ENCODE data around the gene TOMM34. TPM values are rescaled to one million over a fixed set of nuclear protein-coding genes. Genes with fewer than 3 reads are reported as not detected.

TOMM34 gene
- polyA plus RNA-seq, 2 of the 4 experiments (the other 2 are of a cell fraction) = 23.4 to 30.8 TPM

DNA sequence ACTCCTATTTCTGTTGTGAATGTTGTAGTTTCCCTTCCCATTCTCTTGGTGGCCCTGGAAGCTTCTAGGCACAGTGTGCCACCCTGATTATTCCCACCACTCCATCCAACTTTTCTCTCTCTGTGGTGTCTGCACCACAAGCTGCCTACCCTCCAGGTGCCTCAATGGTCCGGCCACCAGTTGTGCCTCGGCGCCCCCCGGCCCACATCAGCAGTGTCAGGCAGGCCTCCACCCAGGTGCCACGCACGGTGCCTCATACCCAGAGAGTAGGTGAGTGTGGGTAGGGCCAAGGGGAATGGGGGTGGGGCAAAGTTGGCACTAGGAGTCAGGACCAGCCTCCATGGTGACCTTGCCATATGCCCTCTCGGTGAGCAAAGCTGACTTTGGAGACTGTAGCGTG is 27.3 kb downstream of the TOMM34 start:
- ATAC-seq (no peak), DNase-seq (ENCODE audit: low read depth in 1 of 2, low spot score in 1 of 2) (no peak), FAIRE-seq (no peak)
- WGBS (ENCODE audit: missing lambda C conversion rate) = 98% methylated on average over 3 of the region's 8 CpGs
- Histone ChIP-seq H3K4me3 (no peak overlapping the region), H3K9me3 (no peaks in the 10 kb centered on the region), H3K4me2 (no peak overlapping the region), H3K27ac (no peak overlapping the region), H3K4me1 (no peaks in the 10 kb centered on the region)
- TF ChIP-seq, protein P1, sequence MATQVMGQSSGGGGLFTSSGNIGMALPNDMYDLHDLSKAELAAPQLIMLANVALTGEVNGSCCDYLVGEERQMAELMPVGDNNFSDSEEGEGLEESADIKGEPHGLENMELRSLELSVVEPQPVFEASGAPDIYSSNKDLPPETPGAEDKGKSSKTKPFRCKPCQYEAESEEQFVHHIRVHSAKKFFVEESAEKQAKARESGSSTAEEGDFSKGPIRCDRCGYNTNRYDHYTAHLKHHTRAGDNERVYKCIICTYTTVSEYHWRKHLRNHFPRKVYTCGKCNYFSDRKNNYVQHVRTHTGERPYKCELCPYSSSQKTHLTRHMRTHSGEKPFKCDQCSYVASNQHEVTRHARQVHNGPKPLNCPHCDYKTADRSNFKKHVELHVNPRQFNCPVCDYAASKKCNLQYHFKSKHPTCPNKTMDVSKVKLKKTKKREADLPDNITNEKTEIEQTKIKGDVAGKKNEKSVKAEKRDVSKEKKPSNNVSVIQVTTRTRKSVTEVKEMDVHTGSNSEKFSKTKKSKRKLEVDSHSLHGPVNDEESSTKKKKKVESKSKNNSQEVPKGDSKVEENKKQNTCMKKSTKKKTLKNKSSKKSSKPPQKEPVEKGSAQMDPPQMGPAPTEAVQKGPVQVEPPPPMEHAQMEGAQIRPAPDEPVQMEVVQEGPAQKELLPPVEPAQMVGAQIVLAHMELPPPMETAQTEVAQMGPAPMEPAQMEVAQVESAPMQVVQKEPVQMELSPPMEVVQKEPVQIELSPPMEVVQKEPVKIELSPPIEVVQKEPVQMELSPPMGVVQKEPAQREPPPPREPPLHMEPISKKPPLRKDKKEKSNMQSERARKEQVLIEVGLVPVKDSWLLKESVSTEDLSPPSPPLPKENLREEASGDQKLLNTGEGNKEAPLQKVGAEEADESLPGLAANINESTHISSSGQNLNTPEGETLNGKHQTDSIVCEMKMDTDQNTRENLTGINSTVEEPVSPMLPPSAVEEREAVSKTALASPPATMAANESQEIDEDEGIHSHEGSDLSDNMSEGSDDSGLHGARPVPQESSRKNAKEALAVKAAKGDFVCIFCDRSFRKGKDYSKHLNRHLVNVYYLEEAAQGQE (IDR thresholded peaks at IDR 0.05) = no peak
- TF ChIP-seq SREBF2 (IDR thresholded peaks at IDR 0.05) (no peak), PHF8 (IDR thresholded peaks at IDR 0.05; ENCODE audit: borderline replicate concordance, low read depth) (no peak), FOXS1 (CRISPR knock-in tag; IDR thresholded peaks at IDR 0.05) (no peak), EP300 (IDR thresholded peaks at IDR 0.05) (no peak), EHF (CRISPR knock-in tag; IDR thresholded peaks at IDR 0.05) (no peak), ZFP36 (IDR thresholded peaks at IDR 0.05; ENCODE audit: borderline replicate concordance, partially characterized antibody) (no peak), HDAC2 (IDR thresholded peaks at IDR 0.05) (no peak)
- TF ChIP-seq, protein P2, sequence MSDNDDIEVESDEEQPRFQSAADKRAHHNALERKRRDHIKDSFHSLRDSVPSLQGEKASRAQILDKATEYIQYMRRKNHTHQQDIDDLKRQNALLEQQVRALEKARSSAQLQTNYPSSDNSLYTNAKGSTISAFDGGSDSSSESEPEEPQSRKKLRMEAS (IDR thresholded peaks at IDR 0.05) = no peak
- ChIA-PET POLR2A (no interaction called here), CTCF (interaction anchor here (0.6 to 1.3 kb wide), 5 partner anchors 9 to 323 kb away, joined by 3 to 4 read pairs (median 3); no protein-coding TSS in a partner anchor)

DNA sequence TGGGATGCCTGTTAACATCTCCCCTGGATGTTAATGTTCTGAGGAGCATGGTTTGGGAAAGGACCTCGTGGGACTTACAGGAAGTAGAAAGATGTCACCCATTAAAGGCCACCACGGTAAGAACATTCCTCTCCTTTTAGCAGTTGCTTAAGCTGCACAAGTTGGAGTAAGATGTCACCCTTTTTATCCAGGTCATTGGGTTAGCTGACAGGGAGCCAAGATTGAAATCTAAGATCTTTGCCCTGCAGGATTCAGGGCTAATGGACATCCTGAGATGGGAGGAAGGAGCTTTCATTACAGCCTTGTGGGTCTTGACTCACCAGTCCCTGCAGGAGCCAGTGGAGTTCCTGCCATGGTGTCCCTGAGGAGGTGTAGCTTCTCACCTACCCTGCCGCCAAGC is 28.3 kb downstream of the TOMM34 start:
- Histone ChIP-seq H3K9me3 (no peaks in the 10 kb centered on the region), H3K4me3 (no peak overlapping the region), H3K4me2 (no peak overlapping the region), H3K27ac (no peak overlapping the region), H3K4me1 (no peaks in the 10 kb centered on the region)
- ChIA-PET CTCF (interaction anchor here (1.1 to 1.3 kb wide), 3 partner anchors 9 to 181 kb away, joined by 3 to 4 read pairs (median 3); no protein-coding TSS in a partner anchor), POLR2A (interaction anchor here (1.3 kb wide), 1 partner anchor 9 kb away, joined by 3 read pairs; no protein-coding TSS in a partner anchor)
- DNase-seq (ENCODE audit: low read depth in 1 of 2, low spot score in 1 of 2) = no peak
- TF ChIP-seq FOXS1 (CRISPR knock-in tag; IDR thresholded peaks at IDR 0.05) (no peak), RNF2 (IDR thresholded peaks at IDR 0.05; ENCODE audit: borderline replicate concordance, low read depth) (no peak), GATA3 (IDR thresholded peaks at IDR 0.05; ENCODE audit: borderline replicate concordance) (no peak), HOXA7 (CRISPR knock-in tag; IDR thresholded peaks at IDR 0.05) (no peak), CBX2 (IDR thresholded peaks at IDR 0.05; ENCODE audit: borderline replicate concordance, low read depth) (no peak), SMC3 (IDR thresholded peaks at IDR 0.05) (no peak)
- TF ChIP-seq, protein P3, sequence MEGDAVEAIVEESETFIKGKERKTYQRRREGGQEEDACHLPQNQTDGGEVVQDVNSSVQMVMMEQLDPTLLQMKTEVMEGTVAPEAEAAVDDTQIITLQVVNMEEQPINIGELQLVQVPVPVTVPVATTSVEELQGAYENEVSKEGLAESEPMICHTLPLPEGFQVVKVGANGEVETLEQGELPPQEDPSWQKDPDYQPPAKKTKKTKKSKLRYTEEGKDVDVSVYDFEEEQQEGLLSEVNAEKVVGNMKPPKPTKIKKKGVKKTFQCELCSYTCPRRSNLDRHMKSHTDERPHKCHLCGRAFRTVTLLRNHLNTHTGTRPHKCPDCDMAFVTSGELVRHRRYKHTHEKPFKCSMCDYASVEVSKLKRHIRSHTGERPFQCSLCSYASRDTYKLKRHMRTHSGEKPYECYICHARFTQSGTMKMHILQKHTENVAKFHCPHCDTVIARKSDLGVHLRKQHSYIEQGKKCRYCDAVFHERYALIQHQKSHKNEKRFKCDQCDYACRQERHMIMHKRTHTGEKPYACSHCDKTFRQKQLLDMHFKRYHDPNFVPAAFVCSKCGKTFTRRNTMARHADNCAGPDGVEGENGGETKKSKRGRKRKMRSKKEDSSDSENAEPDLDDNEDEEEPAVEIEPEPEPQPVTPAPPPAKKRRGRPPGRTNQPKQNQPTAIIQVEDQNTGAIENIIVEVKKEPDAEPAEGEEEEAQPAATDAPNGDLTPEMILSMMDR (IDR thresholded peaks at IDR 0.05) = no peak
- ATAC-seq = no peak
- no peak for FAIRE-seq
- 75% methylated on average over 3 of the region's 3 CpGs for WGBS (ENCODE audit: missing lambda C conversion rate)

DNA sequence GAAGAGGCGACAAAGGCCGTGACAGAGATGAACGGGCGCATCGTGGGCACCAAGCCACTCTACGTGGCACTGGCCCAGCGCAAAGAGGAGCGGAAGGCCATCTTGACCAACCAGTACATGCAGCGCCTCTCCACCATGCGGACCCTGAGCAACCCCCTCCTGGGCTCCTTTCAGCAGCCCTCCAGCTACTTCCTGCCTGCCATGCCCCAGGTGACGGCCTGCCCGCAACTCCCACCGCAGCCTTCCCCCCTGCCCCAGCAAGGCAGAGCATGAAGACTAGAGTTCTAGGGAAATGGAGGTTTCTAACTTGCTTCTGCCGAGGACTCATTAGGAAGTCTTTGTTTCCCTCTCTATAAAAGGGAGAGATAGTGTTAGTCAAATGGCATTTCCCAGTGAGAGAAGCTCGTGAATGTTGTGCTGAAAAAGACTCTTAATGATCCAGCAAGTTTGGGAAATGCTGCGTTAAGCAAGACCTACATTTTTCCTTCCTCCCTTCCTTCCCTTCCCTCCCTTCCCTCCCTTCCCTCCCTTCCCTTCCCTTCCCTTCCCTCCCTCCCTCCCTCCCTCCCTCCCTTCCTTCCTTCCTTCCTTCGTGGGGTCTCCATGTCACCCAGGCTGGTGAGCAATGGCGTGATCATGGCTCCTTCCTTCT is 29.6 kb downstream of the TOMM34 start:
- no peak for DNase-seq (ENCODE audit: low read depth in 1 of 2, low spot score in 1 of 2)
- ChIA-PET POLR2A (interaction anchor here (1.3 kb wide), 1 partner anchor 10 kb away, joined by 3 read pairs; no protein-coding TSS in a partner anchor), CTCF (interaction anchor here (1.5 kb wide), 1 partner anchor 10 kb away, joined by 4 read pairs; no protein-coding TSS in a partner anchor)
- 94% methylated on average over 18 of the region's 18 CpGs for WGBS (ENCODE audit: missing lambda C conversion rate)
- H3K9me3 ChIP-seq = no peaks in the 10 kb centered on the region
- ATAC-seq = no peak
- no peak for FAIRE-seq
- H3K4me1 ChIP-seq = no peaks in the 10 kb centered on the region
- no peak overlapping the region for H3K4me3 ChIP-seq
- H3K27ac ChIP-seq = no peak overlapping the region
- no peak overlapping the region for H3K4me2 ChIP-seq
- TF ChIP-seq FOXS1 (CRISPR knock-in tag; IDR thresholded peaks at IDR 0.05) (no peak), ZSCAN20 (CRISPR knock-in tag; IDR thresholded peaks at IDR 0.05) (no peak), CHD4 (IDR thresholded peaks at IDR 0.05; ENCODE audit: borderline replicate concordance) (no peak), KDM1A (IDR thresholded peaks at IDR 0.05; ENCODE audit: low read depth) (no peak), POLR2A (IDR thresholded peaks at IDR 0.05; ENCODE audit: low read length) (no peak), NFE2L2 (conservative IDR thresholded peaks at IDR 0.05; ENCODE audit: low read length) (no peak), NPAS2 (CRISPR knock-in tag; IDR thresholded peaks at IDR 0.05; ENCODE audit: borderline replicate concordance) (no peak), MYC (IDR thresholded peaks at IDR 0.05; ENCODE audit: borderline replicate concordance, low read length) (no peak), GATA3 (IDR thresholded peaks at IDR 0.05; ENCODE audit: borderline replicate concordance) (no peak), HEYL (CRISPR knock-in tag; IDR thresholded peaks at IDR 0.05) (no peak), TP53 (CRISPR knock-in tag; IDR thresholded peaks at IDR 0.05) (no peak)
- TF ChIP-seq, protein P4, sequence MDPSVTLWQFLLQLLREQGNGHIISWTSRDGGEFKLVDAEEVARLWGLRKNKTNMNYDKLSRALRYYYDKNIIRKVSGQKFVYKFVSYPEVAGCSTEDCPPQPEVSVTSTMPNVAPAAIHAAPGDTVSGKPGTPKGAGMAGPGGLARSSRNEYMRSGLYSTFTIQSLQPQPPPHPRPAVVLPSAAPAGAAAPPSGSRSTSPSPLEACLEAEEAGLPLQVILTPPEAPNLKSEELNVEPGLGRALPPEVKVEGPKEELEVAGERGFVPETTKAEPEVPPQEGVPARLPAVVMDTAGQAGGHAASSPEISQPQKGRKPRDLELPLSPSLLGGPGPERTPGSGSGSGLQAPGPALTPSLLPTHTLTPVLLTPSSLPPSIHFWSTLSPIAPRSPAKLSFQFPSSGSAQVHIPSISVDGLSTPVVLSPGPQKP (IDR thresholded peaks at IDR 0.05; ENCODE audit: low read depth, low read length) = no peak
- TF ChIP-seq, protein P3 (IDR thresholded peaks at IDR 0.05) = no peak

All from A549 (cell line).